K562 (cell line): ENCODE measurements around the gene SAFB. TPM values are rescaled to one million over a fixed set of nuclear protein-coding genes. Genes with fewer than 3 reads are reported as not detected.
A peak's percentile ranks its signal among the peaks of the same experiment; 100 is the strongest.

Experiments used
- CEBPG ChIP-seq, 3 experiments: fragments of 200-800 bp in 1 of 3; sonication (Bioruptor generic) in 1 of 3; sonication (generic) in 1 of 3; formaldehyde crosslinking in 1 of 3; IDR thresholded peaks in 2 of 3; conservative IDR thresholded peaks in 1 of 3; 2 replicates each; pipeline versions ENCODE4 v1.6.1 to v1.8.0; 2016 to 2022; ENCODE audit warnings: missing compliant biosample characterization in 2 of 3, missing genetic modification characterization in 2 of 3, mild to moderate bottlenecking in 1 of 3, missing genetic modification reagents in 1 of 3
- KDM2B ChIP-seq: fragments of 250-450 bp; sonication (Bioruptor Pico); IDR thresholded peaks from 2 replicates; pipeline ENCODE4 v1.8.0; 2021; ENCODE audit warnings: mild to moderate bottlenecking, moderate library complexity
- NCOR1 ChIP-seq: fragments of 450-650 bp; IDR thresholded peaks from 2 replicates; pipeline ENCODE4 v1.6.1; 2016; ENCODE audit warnings: mild to moderate bottlenecking, moderate library complexity
- POLR2AphosphoS5 ChIP-seq: IDR thresholded peaks from 2 replicates; pipeline ENCODE4 v1.6.1; 2011; ENCODE audit warnings: mild to moderate bottlenecking, low read depth, low read length, moderate library complexity; ENCODE audit not compliant: control insufficient read depth, insufficient read depth
- POLR2H ChIP-seq: IDR thresholded peaks from 2 replicates; pipeline ENCODE4 v1.6.1; 2016; ENCODE audit warnings: missing genetic modification characterization, low read depth, mild to moderate bottlenecking, control low read depth, missing compliant biosample characterization, moderate library complexity
- RBFOX2 ChIP-seq: fragments of 200-400 bp; formaldehyde crosslinking; IDR thresholded peaks from 2 replicates; pipeline ENCODE4 v1.6.1; 2017; ENCODE audit warnings: low read depth, mild to moderate bottlenecking, low read length, moderate library complexity
- RERE ChIP-seq: sonication (generic); formaldehyde crosslinking; IDR thresholded peaks from 2 replicates; pipeline ENCODE4 v1.8.0; 2023; ENCODE audit warnings: missing genetic modification reagents, mild to moderate bottlenecking, borderline replicate concordance
- SIRT6 ChIP-seq: IDR thresholded peaks from one replicate; pipeline ENCODE4 v1.6.1; 2012; ENCODE audit warnings: low read depth, mild to moderate bottlenecking, control low read depth, inconsistent platforms, low read length, moderate library complexity
- SUPT5H ChIP-seq: fragments of 450-650 bp; IDR thresholded peaks from 2 replicates; pipeline ENCODE4 v1.6.1; 2016
- TSHZ1 ChIP-seq: fragments of 250-450 bp; sonication (Bioruptor Pico); IDR thresholded peaks from 2 replicates; pipeline ENCODE4 v1.4.0; 2020; ENCODE audit warnings: mild to moderate bottlenecking, moderate library complexity
- ZBTB7A ChIP-seq: IDR thresholded peaks from 2 replicates; pipeline ENCODE4 v1.6.1; 2011; ENCODE audit warnings: low read depth, mild to moderate bottlenecking, low read length, moderate library complexity, borderline replicate concordance; ENCODE audit not compliant: control insufficient read depth
- ZNF143 ChIP-seq: sonication (generic); formaldehyde crosslinking; IDR thresholded peaks from 2 replicates; pipeline ENCODE4 v1.9.0; 2022; ENCODE audit warnings: mild to moderate bottlenecking, missing genetic modification reagents
- ZNF354B ChIP-seq: fragments of 250-450 bp; sonication (Bioruptor Pico); IDR thresholded peaks from 2 replicates; pipeline ENCODE4 v1.4.0; 2020
- polyA plus RNA-seq, 8 experiments: library from polyadenylated mRNA; depleted of rRNA in 4 of 8; stranded (reverse) in 5 of 8; unstranded in 3 of 8; fragments of >200 nt; fragmentation: Nextera tagmentation in 2 of 8; fragmentation: Illumina TruSeq in 1 of 8; extraction: Ambion mirVana in 2 of 8; extraction: Trizol in 1 of 8; gene quantifications; 2 replicates each; pipeline versions ENCODE4 v1.2.1 to v1.2.3, GENCODE V29; 2011 to 2014; ENCODE audit warnings: inconsistent platforms in 1 of 8, missing spikeins in 1 of 8
- total RNA-seq, 7 experiments: library from RNA; depleted of rRNA in 6 of 7; stranded (reverse); fragments of >200 nt in 6 of 7; fragmentation: Illumina TruSeq in 2 of 7; extraction: Trizol in 2 of 7; gene quantifications; 2 replicates each; pipeline versions ENCODE4 v1.2.1 to v1.2.3, GENCODE V29; 2011 to 2021; ENCODE audit warnings: low replicate concordance in 1 of 7

The SAFB gene
- total and polyA plus RNA-seq, 9 of the 15 experiments (the other 6 are each of a cell fraction or from before 2014, with no cell fraction given): 1.1 to 151 (median 83.1) TPM

- TF ChIP-seq SIRT6 (peak; percentile 98), ZBTB7A (0 out of 2 replicates have a peak, but pooled peaks have one; percentile 17), RERE (0 out of 2 replicates have a peak, but pooled peaks have one; percentile 38), POLR2AphosphoS5 (peak; percentile 17; the same call in 1 of the 2 replicates), NCOR1 (peak; percentile 30; the same call in 1 of the 2 replicates), RBFOX2 (peak; percentile 89), SUPT5H (peak; percentile 78), POLR2H (tag) (peak; percentile 32; the same call in 1 of the 2 replicates), ZNF143 (CRISPR knock-in tag) (no peak), KDM2B (CRISPR knock-in tag) (0 out of 2 replicates have a peak, but pooled peaks have one; percentile 7), ZNF354B (CRISPR knock-in tag) (no peak), CEBPG (CRISPR knock-in tag; IDR thresholded peaks at IDR 0.05) (0 out of 2 replicates have a peak, but pooled peaks have one; percentile 13), CEBPG (tag; conservative IDR thresholded peaks at IDR 0.05 in 1 of 2, IDR thresholded peaks at IDR 0.05 in 1 of 2) (no peak), TSHZ1 (CRISPR knock-in tag) (no peak)
These were observed 69.2 kb downstream of the SAFB start (continued) for GRCh38 chr19:5691822-5692722.
